OCI-LY7 (cell line): Measurements from ENCODE around the gene MAOB.

ENCODE experiments used
- CTCF ChIP-seq: fragments of 200-600 bp; sonication (generic); conservative IDR thresholded peaks from 2 replicates; pipeline ENCODE4 v1.5.1; 2014; ENCODE audit warnings: mild to moderate bottlenecking, antibody characterized with exemption, low read length, moderate library complexity, mixed read lengths
- EZH2phosphoT487 ChIP-seq: fragments of 200-600 bp; sonication (generic); IDR thresholded peaks from 2 replicates; pipeline ENCODE4 v1.6.1; 2018; ENCODE audit warnings: low read depth, borderline replicate concordance, mild to moderate bottlenecking, mixed run types, antibody characterized with exemption, low read length, moderate library complexity, mixed read lengths

- TF ChIP-seq CTCF (no peak), EZH2phosphoT487 (no peak)
These were observed 76.7 kb downstream of the MAOB start for GRCh38 chrX:43805579-43805978.
